ENCODE measurements around the gene PTDSS2.
A peak's percentile ranks its signal among the peaks of the same experiment; 100 is the strongest.
"Not testable (repeated sequence)": the region's sequence is repeated elsewhere in the genome, so short reads cannot be mapped to it uniquely, and the experiment has no call there.

Gene PTDSS2

DNA sequence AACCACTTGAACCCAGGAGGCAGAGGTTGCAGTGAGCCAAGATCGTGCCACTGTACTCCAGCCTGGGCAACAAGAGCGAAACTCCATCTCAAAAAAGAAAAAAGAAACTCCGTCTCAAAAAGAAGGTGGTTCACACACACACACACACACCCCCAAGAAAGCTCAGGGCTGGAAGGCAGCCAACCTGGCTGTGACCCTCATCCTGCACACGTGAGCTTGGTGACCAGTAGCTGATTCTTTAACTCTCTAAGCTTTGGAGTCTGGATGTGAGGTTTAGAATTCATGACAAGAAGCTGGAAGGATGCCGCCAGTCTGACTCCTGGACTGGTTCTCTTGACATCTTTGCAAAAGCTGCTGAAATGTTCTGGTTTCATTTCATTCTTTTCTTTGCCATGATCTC is 58.9 kb downstream of the PTDSS2 start:
- DNase-seq = no peak

GRCh38 chr11:512761-513595 is 62.9 kb downstream of the PTDSS2 start:
- DNase-seq = no peak

GRCh38 chr11:514606-515005 is 64.5 kb downstream of the PTDSS2 start:
- DNase-seq = no peak

GRCh38 chr11:515131-515530 is 65.1 kb downstream of the PTDSS2 start:
- no peak for DNase-seq

DNA sequence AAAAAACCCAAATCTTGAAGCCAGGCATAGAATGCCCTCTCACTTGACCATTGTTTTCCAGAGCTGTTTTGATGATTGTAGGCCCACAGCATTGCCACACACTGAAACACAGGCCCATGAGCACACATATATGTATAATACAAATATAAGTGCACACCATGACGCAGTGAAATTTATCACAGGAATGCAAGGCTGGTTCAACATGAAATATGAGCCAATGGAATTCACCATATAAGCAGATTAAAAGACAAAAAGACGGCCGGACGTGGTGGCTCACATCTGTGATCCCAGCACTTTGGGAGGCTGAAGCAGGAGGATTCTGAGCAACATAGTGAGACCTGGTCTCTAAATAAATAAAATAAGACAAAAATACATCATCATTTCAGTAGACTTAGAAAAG is 66.3 kb downstream of the PTDSS2 start:
- DNase-seq = no peak

DNA sequence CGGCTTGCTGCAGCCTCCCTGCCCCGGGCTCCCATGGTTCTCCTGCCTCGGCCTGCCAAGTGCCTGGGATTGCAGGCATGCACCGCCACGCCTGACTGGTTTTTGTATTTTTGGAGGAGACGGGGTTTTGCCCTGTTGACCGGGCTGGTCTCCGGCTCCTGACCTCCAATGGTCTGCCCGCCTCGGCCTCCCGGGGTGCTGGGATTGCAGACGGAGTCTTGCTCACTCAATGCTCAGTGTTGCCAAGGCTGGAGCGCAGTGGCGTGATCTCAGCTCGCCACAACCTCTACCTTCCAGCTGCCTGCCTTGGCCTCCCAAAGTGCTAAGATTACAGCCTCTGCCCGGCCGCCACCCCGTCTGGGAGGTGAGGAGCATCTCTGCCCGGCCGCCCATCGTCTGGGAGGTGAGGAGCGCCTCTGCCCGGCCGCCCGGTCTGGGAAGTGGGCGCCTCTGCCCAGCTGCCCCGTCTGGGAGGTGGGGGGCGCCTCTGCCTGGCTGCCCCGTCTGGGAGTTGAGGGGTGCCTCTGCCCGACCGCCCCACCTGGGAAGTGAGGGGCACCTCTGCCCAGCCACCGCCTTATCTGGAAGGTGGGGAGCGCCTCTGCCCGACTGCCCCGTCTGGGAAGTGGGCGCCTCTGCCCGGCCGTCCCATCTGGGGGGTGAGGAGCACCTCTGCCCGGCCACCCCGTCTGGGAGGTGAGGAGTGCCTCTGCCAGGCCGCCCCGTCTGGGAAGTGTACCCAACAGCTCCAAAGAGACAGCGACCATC is 67.0 kb downstream of the PTDSS2 start:
- not testable (repeated sequence) for DNase-seq

- DNase-seq = peak; percentile 92
These were observed 68.6 kb downstream of the PTDSS2 start for GRCh38 chr11:518463-519202.

- DNase-seq = no peak
These were observed 70.5 kb downstream of the PTDSS2 start for GRCh38 chr11:520428-521176.

DNA sequence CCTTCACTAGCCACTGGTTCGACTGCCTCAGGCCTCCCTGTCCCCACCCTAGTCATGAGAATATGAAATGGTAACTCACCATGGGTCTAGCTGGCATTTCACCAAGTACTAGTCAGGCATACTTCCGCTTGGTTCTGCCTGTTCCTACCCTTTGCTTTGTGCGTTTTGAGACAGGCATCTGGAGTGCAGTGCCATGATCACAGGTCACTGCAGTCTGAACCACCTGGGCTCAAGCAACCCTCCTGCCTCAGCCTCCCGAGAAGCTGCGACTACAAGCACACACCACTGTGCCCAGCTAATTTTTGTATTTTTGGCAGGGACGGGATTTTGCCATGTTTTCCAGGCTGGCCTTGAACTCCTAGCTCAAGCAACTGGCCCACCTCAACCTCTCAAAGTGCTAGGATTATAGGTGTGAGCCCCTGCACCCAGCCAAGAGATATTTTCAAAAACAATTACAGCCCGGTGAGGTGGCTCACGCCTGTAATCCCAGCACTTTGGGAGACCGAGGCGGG is 71.2 kb downstream of the PTDSS2 start:
- DNase-seq = no peak

DNA sequence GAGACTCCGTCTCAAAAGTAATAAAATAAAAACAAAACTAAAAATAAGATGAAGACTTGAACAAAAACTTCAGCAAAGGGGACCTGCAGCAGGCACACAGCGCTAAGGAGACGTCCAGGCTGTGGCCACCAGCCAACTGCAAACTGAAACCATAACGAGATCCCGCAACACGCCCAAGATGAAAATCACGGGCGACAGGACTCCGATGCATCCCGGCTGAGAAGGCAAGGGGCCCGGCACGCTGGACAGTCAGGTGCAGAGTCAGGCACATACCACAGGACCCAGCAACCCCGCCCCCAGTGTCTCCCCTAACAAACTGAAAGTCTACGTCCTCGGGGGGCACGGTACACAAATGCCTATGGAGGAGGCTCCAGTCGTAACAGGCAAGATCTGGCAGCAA is 76.1 kb downstream of the PTDSS2 start:
- DNase-seq = no peak

- DNase-seq = no peak
These were observed 78.2 kb downstream of the PTDSS2 start for GRCh38 chr11:528166-528814.

- DNase-seq = no peak
These were observed 79.0 kb downstream of the PTDSS2 start for GRCh38 chr11:528815-529727.

DNA sequence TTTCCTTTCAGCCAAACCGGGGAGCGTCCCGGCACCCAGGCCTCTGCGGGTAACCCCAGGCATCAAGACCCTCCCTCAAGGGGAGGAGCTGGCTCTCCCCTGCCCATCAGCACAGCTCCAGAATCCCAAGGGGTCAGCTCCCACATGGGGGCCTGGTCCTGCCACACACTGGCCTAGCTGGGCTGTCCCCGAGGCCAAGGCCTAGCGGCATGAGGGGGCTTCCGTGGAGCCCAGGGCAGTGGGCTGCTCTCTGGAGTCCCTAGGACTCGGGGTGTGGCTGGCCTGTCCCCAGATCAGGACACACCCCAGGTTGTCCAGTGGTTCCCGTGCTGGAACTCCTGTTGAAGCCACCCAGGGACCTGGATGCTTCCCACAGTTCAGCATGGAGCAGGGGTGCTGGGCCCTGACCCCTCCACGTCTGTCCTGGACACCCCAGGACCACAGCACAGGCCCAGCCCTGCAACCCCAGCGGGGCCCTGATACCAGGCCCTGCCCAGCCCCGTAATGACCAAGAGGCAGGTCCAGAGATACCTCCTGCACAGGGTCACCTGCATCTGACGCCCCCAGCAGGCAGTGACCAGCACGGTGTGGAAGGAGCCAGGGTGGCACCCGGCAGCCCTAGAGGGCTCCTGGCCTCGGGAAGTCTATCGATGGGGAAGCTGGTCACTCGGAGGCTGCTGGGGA is 79.8 kb downstream of the PTDSS2 start:
- no peak for DNase-seq

GRCh38 chr11:530960-531831 is 81.1 kb downstream of the PTDSS2 start:
- DNase-seq = no peak

- no peak for DNase-seq
These were observed 81.9 kb downstream of the PTDSS2 start for GRCh38 chr11:531919-532526.

DNA sequence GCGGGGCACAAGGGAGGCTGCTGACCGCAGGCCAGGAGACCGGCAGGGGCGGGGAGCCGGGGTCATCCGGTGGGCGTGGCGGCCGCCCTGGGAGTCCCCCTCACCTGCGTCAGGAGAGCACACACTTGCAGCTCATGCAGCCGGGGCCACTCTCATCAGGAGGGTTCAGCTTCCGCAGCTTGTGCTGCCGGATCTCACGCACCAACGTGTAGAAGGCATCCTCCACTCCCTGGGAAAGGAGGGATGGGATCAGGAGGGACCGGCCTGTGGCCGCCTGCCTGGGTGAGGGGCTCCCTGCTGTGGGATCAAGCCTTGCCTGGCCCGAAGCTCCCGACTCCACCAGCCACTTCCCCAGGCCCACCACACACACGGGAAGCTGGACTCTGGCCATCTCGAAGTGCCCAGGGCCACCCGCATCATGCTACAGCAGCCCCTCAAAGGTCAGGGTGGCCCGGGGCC is 82.5 kb downstream of the PTDSS2 start:
- DNase-seq = no peak

GRCh38 chr11:532986-533585 is 83.0 kb downstream of the PTDSS2 start:
- no peak for DNase-seq

Measured in activated CD4-positive, alpha-beta T cell treated with anti-CD3 and anti-CD28 coated beads, Interleukin-10, Interleukin-2, amounts not matched to agents 100 ng/mL and 50 ng/mL, durations not matched to agents 16 hours and 8 hours (primary cell).